ENCODE data around the gene NXPH1. TPM values are rescaled to one million over a fixed set of nuclear protein-coding genes. Genes with fewer than 3 reads are reported as not detected.

NXPH1 gene
- total and polyA plus RNA-seq, 9 donors: 0.05 to 0.12 TPM; not detected in 7

GRCh38 chr7:8434290-8435002 is 1.0 kb downstream of the NXPH1 start:
- intact Hi-C loops (cut with DNase I): no loop called here
- no peak overlapping the region for H3K4me3 ChIP-seq
- TF ChIP-seq EP300 (IDR thresholded peaks at IDR 0.05) (no peak), CTCF (IDR thresholded peaks at IDR 0.05) (no peak), POLR2A (IDR thresholded peaks at IDR 0.05) (no peak)
- no peaks in the 10 kb centered on the region for H3K27me3 ChIP-seq
- H3K9me3 ChIP-seq: peaks cover 0 to 13% of the 10 kb centered on the region in 2 donors
- DNase-seq: no peak
- 1 to 2% (median 1%) methylated on average over 46 of the region's 46 CpGs for WGBS, 3 donors
- no peak overlapping the region for H3K27ac ChIP-seq
- no peaks in the 10 kb centered on the region for H3K36me3 ChIP-seq
- H3K4me1 ChIP-seq (ENCODE audit: insufficient read depth): peaks cover 5% of the 10 kb centered on the region

GRCh38 chr7:8435095-8435494 is 1.7 kb downstream of the NXPH1 start:
- intact Hi-C loops (cut with DNase I): no loop called here
- H3K4me3 ChIP-seq: no peak overlapping the region
- WGBS, 3 donors: 1 to 3% (median 2%) methylated on average over 33 of the region's 33 CpGs
- no peaks in the 10 kb centered on the region for H3K36me3 ChIP-seq
- no peak for DNase-seq
- H3K9me3 ChIP-seq: peaks cover 0 to 13% of the 10 kb centered on the region in 2 donors
- no peaks in the 10 kb centered on the region for H3K27me3 ChIP-seq
- no peak overlapping the region for H3K27ac ChIP-seq
- peaks cover 5% of the 10 kb centered on the region for H3K4me1 ChIP-seq (ENCODE audit: insufficient read depth)
- TF ChIP-seq POLR2A (IDR thresholded peaks at IDR 0.05): no peak
- TF ChIP-seq CTCF (IDR thresholded peaks at IDR 0.05): no peak

- Histone ChIP-seq H3K4me1 (ENCODE audit: insufficient read depth) (peaks cover 5% of the 10 kb centered on the region), H3K4me3 (no peak overlapping the region), H3K9me3 (peaks cover 0 to 13% of the 10 kb centered on the region in 2 donors), H3K36me3 (no peaks in the 10 kb centered on the region), H3K27ac (no peak overlapping the region), H3K27me3 (no peaks in the 10 kb centered on the region)
- WGBS, 3 donors: 12 to 18% (median 15%) methylated on average over 33 of the region's 33 CpGs
- intact Hi-C loops (cut with DNase I): no loop called here
- DNase-seq: no peak
- TF ChIP-seq POLR2A (IDR thresholded peaks at IDR 0.05): no peak
- no peak for TF ChIP-seq CTCF (IDR thresholded peaks at IDR 0.05)
Observed at GRCh38 chr7:8435590-8436545, 2.5 kb downstream of the NXPH1 start.

- H3K4me3 ChIP-seq: no peak overlapping the region
- DNase-seq: no peak
- no peak for TF ChIP-seq EP300 (IDR thresholded peaks at IDR 0.05)
- TF ChIP-seq CTCF (IDR thresholded peaks at IDR 0.05): no peak
- no peak for TF ChIP-seq POLR2A (IDR thresholded peaks at IDR 0.05)
- H3K36me3 ChIP-seq: no peaks in the 10 kb centered on the region
- 0 to 3% (median 1%) methylated on average over 15 of the region's 15 CpGs for WGBS, 3 donors
- H3K4me1 ChIP-seq (ENCODE audit: insufficient read depth): peaks cover 5% of the 10 kb centered on the region
- no peak overlapping the region for H3K27ac ChIP-seq
- intact Hi-C loops (cut with DNase I): no loop called here
- H3K27me3 ChIP-seq: no peaks in the 10 kb centered on the region
- peaks cover 0 to 13% of the 10 kb centered on the region in 2 donors for H3K9me3 ChIP-seq
Observed at GRCh38 chr7:8436965-8437364, 3.6 kb downstream of the NXPH1 start.

All from ovary (tissue), 9 donors.